Subcutaneous adipose tissue (tissue), 4 donors: Measurements from ENCODE around the gene STRA8. TPM values are rescaled to one million over a fixed set of nuclear protein-coding genes. Genes with fewer than 3 reads are reported as not detected.

Experiments used
- total RNA-seq, 4 donors: library from RNA; depleted of rRNA; stranded (reverse); fragments of >200 nt; gene quantifications; one replicate each; pipeline ENCODE4 v1.1.0, GENCODE V29; 2016
- TF ChIP-seq, protein P1 (sequence below): fragments of 450-650 bp; IDR thresholded peaks from one replicate; pipeline ENCODE4 v1.5.1; 2016; ENCODE audit warnings: low read depth, mild to moderate bottlenecking, control low read depth, antibody characterized with exemption, moderate library complexity

STRA8 gene
- total RNA-seq, 4 donors from 2014 or later: not detected

DNA sequence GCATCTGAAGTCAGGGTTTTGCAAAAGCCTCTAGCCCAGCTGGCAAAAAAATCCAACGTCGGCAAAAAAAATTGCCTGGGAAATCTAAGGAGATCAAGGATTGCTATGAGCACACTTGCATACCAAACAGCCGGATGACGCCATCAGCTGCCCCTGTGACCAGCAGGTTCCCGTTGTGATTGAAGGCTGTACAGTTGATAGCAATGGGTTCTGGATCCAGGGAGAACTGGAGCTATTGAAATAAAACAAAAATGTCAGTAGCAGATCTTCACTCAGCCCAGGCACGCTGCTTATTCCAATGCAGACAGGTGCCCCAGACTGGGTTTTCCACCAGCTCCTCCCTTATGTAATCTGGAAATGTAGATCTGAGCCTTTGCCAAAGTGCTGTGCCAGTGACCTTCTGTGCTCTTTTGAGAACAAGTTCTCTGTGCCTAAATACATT, 44.4 kb upstream of the STRA8 start:
- TF ChIP-seq, protein P1, sequence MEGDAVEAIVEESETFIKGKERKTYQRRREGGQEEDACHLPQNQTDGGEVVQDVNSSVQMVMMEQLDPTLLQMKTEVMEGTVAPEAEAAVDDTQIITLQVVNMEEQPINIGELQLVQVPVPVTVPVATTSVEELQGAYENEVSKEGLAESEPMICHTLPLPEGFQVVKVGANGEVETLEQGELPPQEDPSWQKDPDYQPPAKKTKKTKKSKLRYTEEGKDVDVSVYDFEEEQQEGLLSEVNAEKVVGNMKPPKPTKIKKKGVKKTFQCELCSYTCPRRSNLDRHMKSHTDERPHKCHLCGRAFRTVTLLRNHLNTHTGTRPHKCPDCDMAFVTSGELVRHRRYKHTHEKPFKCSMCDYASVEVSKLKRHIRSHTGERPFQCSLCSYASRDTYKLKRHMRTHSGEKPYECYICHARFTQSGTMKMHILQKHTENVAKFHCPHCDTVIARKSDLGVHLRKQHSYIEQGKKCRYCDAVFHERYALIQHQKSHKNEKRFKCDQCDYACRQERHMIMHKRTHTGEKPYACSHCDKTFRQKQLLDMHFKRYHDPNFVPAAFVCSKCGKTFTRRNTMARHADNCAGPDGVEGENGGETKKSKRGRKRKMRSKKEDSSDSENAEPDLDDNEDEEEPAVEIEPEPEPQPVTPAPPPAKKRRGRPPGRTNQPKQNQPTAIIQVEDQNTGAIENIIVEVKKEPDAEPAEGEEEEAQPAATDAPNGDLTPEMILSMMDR: no peak

DNA sequence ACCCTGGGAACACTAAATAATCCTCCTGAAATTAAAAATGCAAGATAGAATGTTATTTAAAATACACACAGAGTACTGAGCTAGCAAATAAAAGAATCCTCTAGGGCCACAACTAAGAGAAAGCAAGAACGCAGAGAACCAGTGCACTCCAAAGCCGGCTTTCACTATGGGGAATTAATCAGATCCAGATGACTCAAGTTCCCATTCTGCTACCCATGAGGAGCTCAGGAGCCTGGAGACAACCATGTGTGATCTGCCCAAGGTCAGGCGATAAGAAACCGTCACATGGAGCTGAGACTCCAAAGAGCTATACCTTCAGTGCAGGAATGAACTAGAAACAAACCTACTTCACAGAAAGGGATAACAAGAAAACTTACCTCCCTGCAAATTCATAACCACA, 43.7 kb upstream of the STRA8 start:
- TF ChIP-seq, protein P1: no peak

DNA sequence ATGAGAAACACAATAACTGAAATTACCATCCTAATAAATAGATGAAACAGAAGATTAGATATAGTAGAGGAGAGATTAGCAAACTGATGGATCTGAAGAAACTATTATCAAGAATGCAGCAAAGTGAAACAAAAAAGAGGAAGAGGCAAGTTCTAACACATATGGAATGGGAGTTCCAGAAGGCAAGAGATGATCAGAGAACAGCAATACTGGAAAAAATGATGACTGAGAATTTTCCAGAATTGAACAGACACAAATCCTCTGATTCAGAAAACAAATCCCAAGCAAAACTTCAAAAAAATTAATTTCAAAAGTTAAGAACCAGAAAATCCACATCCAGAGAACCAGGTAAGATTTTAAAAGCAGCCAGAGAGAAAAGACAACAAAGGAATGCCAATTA, 42.9 kb upstream of the STRA8 start:
- TF ChIP-seq, protein P1: no peak

DNA sequence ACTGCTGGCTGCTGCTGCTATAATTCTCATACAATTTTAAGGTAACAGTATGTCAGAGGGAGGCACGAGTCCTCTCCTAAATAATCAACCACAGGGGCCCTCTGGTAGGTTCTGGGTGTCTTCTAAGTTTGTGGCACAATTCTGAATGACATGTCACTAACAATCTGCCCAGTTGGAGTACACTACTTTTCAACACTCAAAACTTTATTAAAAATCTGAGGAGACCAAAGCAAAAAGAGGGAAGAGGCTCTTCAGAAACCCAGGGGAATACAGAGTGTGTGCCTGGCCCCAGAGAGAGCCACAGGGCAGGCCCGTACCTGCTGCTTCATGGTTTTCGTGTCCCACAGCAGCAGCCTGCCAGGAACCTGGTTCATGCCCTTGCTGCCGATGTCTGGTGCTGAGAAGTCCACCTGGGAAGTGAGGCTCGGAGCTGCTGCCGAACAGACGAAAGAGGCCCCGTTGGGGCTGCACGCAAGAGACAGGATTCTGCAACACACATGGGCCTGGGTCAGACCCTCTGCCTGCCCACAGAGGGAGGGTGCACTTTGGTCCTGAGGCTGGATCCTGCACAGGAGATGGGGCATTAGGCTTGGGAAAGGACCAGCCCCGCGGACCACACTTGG, 40.6 kb upstream of the STRA8 start:
- TF ChIP-seq, protein P1: no peak

DNA sequence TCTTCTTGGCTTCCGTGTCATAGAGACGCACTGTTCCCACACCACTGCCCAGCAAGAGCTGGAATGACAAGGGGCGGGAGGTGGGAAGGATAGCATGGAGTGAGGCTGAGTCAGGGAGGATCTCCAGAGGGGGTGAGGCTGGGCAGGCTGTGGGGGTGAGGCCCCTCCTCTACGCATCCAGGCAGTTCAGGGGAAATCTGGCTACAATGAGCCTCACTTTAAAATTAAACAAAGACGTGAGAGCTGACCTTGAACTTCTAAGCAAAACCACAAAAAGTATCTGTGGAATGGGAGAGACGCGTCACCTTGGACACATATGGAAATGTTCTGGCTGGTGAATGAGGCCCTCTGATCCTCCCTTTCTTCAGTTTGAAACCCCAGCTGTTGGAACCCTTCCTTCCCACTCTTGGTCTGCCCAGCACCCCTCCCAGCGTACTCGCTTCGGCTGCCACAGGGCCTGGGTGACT, 40.0 kb upstream of the STRA8 start:
- TF ChIP-seq, protein P1: no peak

DNA sequence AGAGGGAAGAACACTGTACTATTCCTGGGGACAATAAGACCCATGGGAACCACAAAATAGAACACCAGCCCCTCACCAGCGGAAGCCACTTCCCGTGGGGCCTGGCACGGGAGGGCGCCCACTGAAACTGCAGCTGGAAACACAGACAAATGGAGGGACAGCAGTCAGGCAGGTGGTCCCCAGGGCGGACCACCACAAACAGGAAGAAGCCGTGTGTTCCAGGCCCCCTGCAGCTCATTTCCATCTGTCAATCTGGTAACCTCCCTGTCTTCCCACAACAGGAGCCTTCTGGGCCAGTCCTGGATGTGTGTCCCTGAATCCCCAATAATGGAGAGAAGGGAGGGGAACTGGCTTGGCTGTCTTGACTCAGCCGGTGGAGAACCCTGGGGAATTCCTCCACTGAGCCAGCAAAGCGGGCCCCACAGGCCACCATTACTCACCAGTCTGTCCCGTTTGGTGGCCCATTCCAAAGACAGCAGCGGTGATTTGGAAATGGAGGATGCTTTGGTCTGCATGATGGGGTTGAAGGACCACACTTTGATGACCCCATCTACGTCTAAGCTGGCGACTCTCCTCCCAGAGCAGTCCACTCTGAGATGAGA, 39.0 kb upstream of the STRA8 start:
- TF ChIP-seq, protein P1: no peak

DNA sequence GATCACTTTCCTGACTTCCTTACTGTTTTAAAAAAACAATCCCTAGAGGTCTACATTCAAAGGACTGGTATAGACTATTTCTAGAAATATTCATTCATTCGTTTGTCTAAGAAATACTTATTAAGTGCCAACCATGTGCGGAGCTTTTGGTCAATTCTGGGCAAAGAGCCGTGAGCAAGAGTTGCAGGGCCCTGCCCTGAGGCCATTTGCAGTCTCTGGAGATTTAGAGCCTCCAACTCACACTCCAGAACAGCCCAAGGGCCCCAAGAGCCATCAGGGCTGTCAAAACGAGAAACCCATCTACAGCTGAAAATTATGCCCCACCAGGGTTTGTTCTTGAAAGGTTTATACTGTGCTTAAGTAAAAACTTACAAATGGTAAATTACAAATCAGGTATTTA, 38.5 kb upstream of the STRA8 start:
- TF ChIP-seq, protein P1: no peak
